ENCODE measurements around the gene HTT. TPM values are rescaled to one million over a fixed set of nuclear protein-coding genes. Genes with fewer than 3 reads are reported as not detected.

Gene HTT
- total RNA-seq, 1 donor from 2014 or later: 242 TPM

DNA sequence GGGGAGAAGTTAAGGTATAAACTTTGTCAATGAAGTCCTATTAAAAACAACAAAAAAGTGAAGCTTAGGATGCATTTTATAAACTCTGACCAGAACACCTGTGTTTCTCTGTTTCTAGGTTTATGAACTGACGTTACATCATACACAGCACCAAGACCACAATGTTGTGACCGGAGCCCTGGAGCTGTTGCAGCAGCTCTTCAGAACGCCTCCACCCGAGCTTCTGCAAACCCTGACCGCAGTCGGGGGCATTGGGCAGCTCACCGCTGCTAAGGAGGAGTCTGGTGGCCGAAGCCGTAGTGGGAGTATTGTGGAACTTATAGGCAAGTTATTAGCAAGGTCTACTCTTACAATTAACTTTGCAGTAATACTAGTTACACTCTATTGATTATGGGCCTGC is 46.6 kb downstream of the HTT start:
- POLR2A ChIA-PET: interaction anchor here (1.1 kb wide), 1 partner anchor 8 kb away, joined by 3 read pairs; no protein-coding TSS in a partner anchor
- Mint-ChIP-seq H3K36me3 (ENCODE audit: low read depth) (peaks cover 81% of the 10 kb centered on the region), H3K4me1 (no peaks in the 10 kb centered on the region), H3K4me3 (no peak overlapping the region), H3K9me3 (no peaks in the 10 kb centered on the region), H3K27ac (no peak overlapping the region), H3K27me3 (no peaks in the 10 kb centered on the region)
- intact Hi-C loops (cut with micrococcal nuclease): loop anchor here (5.0 kb wide), 1 partner anchor 36 kb away; no protein-coding TSS in a partner anchor
- DNase-seq (no peak), ATAC-seq (ENCODE audit: low read depth) (no peak)
- TF ChIP-seq CTCF (IDR thresholded peaks at IDR 0.05): no peak
- CTCF ChIA-PET: no interaction called here

DNA sequence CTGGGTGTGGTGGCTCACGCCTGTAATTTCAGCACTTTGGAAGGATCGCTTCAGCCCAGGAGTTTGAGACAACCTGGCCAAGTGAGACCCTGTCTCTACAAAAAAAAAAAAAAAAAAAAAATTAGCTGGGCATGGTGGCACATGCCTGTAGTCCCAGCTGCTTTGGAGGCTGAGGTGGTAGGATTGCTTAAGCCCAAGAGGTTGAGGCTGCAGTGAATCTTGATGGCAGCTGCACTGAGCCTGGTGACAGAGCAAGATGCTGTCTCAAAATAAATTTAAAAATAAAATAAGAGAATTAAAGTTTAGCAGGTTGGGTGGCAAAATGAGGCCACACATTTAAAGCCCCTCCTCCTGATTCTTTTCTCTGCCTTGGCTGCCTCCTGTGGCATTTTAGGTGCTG is 47.1 kb downstream of the HTT start:
- no peaks in the 10 kb centered on the region for H3K4me1 Mint-ChIP-seq
- ChIA-PET POLR2A (interaction anchor here (1.1 kb wide), 1 partner anchor 8 kb away, joined by 3 read pairs; no protein-coding TSS in a partner anchor), CTCF (no interaction called here)
- TF ChIP-seq CTCF (IDR thresholded peaks at IDR 0.05): no peak
- intact Hi-C loops (cut with micrococcal nuclease): loop anchor here (5.0 kb wide), 1 partner anchor 36 kb away; no protein-coding TSS in a partner anchor
- DNase-seq: no peak
- H3K4me3 Mint-ChIP-seq: no peak overlapping the region
- no peak for ATAC-seq (ENCODE audit: low read depth)
- H3K9me3 Mint-ChIP-seq: no peaks in the 10 kb centered on the region
- H3K27ac Mint-ChIP-seq: no peak overlapping the region
- H3K27me3 Mint-ChIP-seq: no peaks in the 10 kb centered on the region
- peaks cover 78% of the 10 kb centered on the region for H3K36me3 Mint-ChIP-seq (ENCODE audit: low read depth)

GRCh38 chr4:3122081-3122563 is 47.6 kb downstream of the HTT start:
- peaks cover 79% of the 10 kb centered on the region for H3K36me3 Mint-ChIP-seq (ENCODE audit: low read depth)
- CTCF ChIA-PET: interaction anchor here (0.8 kb wide), 1 partner anchor 13 kb away, joined by 3 read pairs; no protein-coding TSS in a partner anchor
- POLR2A ChIA-PET: no interaction called here

DNA sequence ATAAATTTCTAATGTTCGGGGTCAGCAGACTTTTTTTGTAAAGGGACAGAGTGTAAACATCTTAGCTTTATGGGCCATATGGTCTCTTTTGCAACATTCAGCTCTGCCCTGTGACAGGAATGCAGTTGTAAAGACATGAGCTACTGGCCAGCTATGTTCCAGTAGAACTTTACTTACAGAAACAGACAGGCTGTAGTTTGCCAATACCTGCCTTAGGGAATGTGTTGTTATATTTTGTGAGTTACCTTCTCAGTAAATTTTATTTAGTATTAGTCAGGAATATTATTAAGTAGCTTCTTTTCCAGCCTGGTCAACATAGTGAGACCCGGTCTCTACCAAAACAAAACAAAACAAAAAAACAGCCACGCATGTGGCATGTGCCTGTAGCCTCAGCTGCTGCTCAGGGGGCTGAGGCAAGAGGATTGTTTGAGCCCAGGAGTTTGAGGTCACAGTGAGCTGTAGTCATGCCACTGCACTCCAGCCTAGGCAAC is 48.7 kb downstream of the HTT start:
- Mint-ChIP-seq H3K27me3 (no peaks in the 10 kb centered on the region), H3K4me1 (no peaks in the 10 kb centered on the region), H3K4me3 (no peak overlapping the region), H3K9me3 (no peaks in the 10 kb centered on the region), H3K36me3 (ENCODE audit: low read depth) (peaks cover 80% of the 10 kb centered on the region), H3K27ac (peak overlapping the region; percentile 35)
- ATAC-seq (ENCODE audit: low read depth) (no peak), DNase-seq (no peak)
- ChIA-PET POLR2A (no interaction called here), CTCF (no interaction called here)
- intact Hi-C loops (cut with micrococcal nuclease): loop anchor here (5.0 kb wide), 1 partner anchor 34 kb away; no protein-coding TSS in a partner anchor
- TF ChIP-seq CTCF (IDR thresholded peaks at IDR 0.05): no peak

More at GRCh38 chr4:3122081-3122563, 47.6 kb downstream of the HTT start:
- intact Hi-C loops (cut with micrococcal nuclease): loop anchor here (5.0 kb wide), 1 partner anchor 35 kb away; no protein-coding TSS in a partner anchor
- Mint-ChIP-seq H3K4me3 (no peak overlapping the region), H3K4me1 (no peaks in the 10 kb centered on the region), H3K9me3 (no peaks in the 10 kb centered on the region), H3K27me3 (no peaks in the 10 kb centered on the region), H3K27ac (no peak overlapping the region)
- DNase-seq: no peak
- TF ChIP-seq CTCF (IDR thresholded peaks at IDR 0.05): no peak
- no peak for ATAC-seq (ENCODE audit: low read depth)

- H3K27ac Mint-ChIP-seq: no peak overlapping the region
- no peaks in the 10 kb centered on the region for H3K27me3 Mint-ChIP-seq
- TF ChIP-seq CTCF (IDR thresholded peaks at IDR 0.05): no peak
- ATAC-seq (ENCODE audit: low read depth): no peak
- CTCF ChIA-PET: interaction anchor here (0.7 kb wide), 1 partner anchor 1925 kb away, joined by 3 read pairs; no protein-coding TSS in a partner anchor
- H3K4me3 Mint-ChIP-seq: no peak overlapping the region
- no peaks in the 10 kb centered on the region for H3K4me1 Mint-ChIP-seq
- POLR2A ChIA-PET: no interaction called here
- DNase-seq: no peak
- H3K9me3 Mint-ChIP-seq: no peaks in the 10 kb centered on the region
- peaks cover 78% of the 10 kb centered on the region for H3K36me3 Mint-ChIP-seq (ENCODE audit: low read depth)
- intact Hi-C loops (cut with micrococcal nuclease): loop anchor here (5.0 kb wide), 1 partner anchor 33 kb away; no protein-coding TSS in a partner anchor
These were observed 49.7 kb downstream of the HTT start for GRCh38 chr4:3124070-3124767.

All from activated B cell treated with CpG ODN at 0.5 μM for 24 hours (primary cell).